ENCODE measurements around the gene TRPM3.
"Not testable (repeated sequence)": the region's sequence is repeated elsewhere in the genome, so short reads cannot be mapped to it uniquely, and the experiment has no call there.

Gene TRPM3

DNA sequence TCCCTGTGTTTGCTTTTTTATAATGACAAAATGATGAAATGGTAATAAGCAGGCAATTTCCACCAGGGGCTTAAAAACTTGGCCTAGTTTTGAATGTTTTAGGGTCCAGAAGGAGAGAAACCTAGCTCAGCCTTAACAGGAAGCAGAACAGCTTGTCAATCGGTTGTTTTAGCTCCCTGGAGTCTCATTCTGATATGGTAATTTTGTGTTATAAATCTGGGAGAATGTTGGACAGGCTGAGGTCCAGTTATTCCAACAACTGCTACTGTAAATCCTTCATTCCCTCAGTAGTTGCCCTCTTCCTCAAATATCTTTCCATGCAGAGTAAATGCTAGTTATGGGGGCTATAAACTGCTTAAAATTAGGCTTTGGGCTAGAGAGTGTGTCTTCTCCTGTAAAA, 397.4 kb downstream of the TRPM3 start:
- not testable (repeated sequence) for ATAC-seq

GRCh38 chr9:70706797-70707196, 414.6 kb downstream of the TRPM3 start:
- ATAC-seq: not testable (repeated sequence)

GRCh38 chr9:70701163-70701562, 420.3 kb downstream of the TRPM3 start:
- ATAC-seq: no peak

- no peak for ATAC-seq
These were observed 424.6 kb downstream of the TRPM3 start for GRCh38 chr9:70696694-70697335.

DNA sequence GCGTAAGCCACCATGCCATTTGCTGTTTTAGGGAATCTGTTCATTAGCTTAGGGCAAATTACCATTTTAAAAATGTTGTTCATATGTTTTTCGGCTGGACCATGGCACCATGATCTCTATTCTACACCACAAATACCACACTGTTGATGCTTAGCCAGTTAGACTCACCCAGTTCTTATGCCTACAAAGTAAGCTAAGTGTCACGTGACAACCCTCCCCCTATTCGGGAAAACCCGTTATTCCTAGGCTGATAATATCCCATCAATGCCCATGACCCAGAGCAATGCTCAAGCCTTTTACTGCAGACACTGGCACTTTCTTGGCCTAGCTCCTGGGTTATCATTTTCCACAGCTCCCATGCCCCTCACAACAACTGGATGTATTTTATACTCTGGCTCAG, 426.7 kb downstream of the TRPM3 start:
- no peak for ATAC-seq

DNA sequence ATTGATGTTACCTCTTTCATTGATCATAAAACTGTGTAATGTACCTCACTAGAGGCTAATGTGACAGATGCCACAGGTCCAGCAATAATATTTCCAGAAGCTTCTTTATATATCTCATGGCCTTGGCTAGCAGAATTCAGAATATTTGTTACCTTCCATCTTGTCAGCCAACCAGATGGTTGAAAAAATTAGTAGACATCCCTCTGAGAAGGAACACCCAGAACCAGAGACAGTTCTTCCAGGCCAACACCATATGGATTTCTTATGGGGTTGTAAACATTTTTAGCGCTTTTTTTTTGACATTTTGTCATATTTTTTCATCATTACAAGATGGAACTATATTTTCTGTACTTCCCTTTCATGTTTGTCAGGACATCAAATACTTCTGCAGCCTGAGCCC, 428.2 kb downstream of the TRPM3 start:
- ATAC-seq: no peak

DNA sequence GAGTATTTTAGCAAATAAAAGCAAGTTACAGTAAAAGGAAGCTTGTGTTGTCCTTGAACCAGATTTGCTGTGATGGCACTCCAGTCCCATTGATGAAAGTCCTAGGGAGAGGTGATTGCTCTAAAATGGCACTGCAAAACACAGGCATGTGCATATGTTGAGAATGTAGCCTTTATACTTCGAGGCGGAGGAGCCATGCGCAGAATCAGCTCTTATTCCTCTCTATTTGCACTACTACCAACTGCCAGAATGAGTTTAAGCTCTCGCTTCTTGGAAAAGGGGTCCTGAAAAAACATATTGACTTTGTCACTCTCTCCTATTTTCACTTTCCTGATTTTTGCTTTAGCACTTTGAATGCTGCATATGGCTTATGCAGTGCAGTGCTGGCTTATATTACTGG, 429.0 kb downstream of the TRPM3 start:
- ATAC-seq: no peak

- no peak for ATAC-seq
These were observed 432.7 kb downstream of the TRPM3 start for GRCh38 chr9:70688704-70689103.

- no peak for ATAC-seq
These were observed 437.6 kb downstream of the TRPM3 start for GRCh38 chr9:70683841-70684240.

DNA sequence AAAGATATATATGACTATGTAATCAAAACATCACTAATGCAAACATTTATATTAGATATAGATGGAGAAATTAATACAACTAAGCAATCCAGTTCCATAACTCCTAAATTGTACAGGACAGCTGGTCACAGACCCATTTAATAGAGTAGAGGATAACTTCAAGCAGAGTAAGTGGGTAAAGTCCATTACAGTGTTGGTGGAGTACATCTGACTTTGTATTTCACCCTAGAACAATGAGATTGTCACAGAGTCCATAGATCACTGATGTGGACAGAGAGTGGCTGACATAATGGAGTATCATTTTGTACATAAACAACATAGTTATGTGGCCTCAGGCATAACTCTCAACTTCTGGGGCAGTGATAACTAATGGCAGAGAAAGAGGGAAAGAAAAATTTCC, 439.1 kb downstream of the TRPM3 start:
- no peak for ATAC-seq

- ATAC-seq: no peak
These were observed 441.6 kb downstream of the TRPM3 start for GRCh38 chr9:70679845-70680244.

DNA sequence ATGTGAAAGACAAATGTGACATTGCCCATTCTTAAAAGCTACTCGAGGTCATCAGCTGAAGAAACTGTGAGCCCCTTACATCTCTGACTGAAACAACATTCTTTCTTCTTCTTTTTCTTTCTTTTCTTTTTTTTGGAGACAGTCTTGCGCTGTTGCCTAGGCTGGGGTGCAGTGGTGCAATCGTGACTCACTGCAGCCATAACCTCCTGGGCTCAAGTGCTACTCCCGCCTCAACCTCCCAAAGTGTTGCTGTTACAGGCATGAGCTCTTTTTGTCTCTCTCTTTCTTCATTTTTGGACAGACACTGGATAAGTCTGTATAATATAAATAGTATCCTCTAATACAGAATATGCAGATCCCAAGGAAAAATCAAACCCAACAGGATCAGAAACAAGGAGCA, 443.3 kb downstream of the TRPM3 start:
- ATAC-seq: no peak

- no peak for ATAC-seq
These were observed 444.2 kb downstream of the TRPM3 start for GRCh38 chr9:70677055-70677735.

DNA sequence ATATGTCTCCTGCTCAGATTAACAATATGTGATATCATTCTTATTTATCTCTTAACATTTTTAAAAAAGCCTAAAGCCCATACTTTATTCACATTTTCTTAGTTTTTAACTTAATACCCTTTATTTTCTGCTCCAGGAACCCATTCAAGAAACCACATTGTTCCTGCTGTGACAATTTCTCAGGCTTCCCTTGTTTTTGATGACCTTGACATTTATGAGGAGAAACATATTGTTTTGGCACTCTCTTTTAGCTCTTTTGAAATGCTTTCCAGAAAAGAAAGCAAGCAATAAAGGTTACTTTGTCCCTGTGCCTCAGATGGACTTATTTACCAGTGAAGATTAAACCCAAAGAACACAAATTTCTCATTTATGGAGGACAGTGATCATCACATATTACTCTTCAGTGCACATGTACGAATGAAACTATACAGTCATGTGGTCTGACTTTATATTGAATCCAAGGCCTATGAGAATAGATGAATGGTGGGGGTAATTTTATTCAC, 445.5 kb downstream of the TRPM3 start:
- no peak for ATAC-seq

DNA sequence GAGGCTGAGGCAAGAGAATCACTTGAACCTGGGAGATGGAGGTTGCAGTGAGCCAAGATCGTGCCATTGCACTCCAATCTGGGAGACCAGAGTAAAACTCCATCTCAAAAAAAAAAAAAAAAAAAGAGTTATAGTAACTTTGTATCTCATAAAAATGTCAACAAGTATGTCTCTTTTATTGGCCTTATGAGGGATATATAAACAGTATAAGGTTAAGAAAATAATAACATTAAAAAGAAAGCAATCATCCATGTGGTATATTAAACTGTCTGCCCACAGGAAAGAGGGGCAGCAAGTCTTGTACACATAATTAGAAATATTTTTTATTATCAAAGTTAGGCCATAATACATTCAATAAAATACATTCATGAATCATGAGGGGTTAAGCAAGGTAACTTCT, 447.6 kb downstream of the TRPM3 start:
- ATAC-seq: no peak

- no peak for ATAC-seq
These were observed 449.2 kb downstream of the TRPM3 start for GRCh38 chr9:70672161-70672649.

- ATAC-seq: no peak
These were observed 452.7 kb downstream of the TRPM3 start for GRCh38 chr9:70668751-70669150.

- no peak for ATAC-seq
These were observed 462.7 kb downstream of the TRPM3 start for GRCh38 chr9:70658765-70659164.

GRCh38 chr9:70656281-70656680, 465.1 kb downstream of the TRPM3 start:
- ATAC-seq: no peak

DNA sequence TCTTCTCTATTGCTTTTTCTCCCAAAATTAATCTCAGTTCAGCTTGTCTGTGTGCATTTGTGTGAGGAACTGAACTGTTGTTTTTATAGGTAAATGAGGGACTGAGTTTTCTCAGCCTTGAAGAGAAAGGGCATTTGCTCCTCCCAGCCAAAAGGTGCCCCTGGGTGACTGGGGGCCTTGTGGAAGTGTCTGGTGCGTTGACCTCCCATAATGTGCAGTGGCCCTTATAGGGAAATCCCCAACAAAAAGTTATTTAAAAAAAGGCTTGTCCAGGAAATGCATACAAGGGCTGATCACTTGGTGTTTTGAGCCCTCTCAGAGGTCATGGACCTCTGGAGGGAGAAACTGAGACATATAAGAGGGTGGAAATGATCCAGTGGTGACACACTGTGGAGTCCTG, 467.3 kb downstream of the TRPM3 start:
- ATAC-seq: no peak

- not testable (repeated sequence) for ATAC-seq
These were observed 476.8 kb downstream of the TRPM3 start for GRCh38 chr9:70644627-70645026.

DNA sequence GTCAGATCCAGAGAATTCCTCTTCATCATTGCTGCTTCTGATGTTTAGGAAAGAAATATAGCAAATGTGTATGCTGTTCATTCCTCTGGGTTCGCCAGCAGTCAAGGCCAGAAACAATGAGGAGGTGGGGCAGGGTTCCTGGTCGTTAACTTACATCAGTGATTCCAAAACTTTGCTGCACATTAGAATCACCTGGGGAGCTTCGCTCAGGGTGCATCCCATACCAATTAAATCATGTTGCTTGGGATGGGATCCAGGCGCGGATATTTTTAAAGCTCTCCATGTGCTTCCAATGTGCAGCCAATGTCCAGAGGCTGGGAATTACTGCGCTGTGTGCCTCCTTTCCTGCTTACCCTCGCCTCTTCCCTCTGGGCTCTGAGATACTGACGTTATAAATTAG, 479.1 kb downstream of the TRPM3 start:
- no peak for ATAC-seq

DNA sequence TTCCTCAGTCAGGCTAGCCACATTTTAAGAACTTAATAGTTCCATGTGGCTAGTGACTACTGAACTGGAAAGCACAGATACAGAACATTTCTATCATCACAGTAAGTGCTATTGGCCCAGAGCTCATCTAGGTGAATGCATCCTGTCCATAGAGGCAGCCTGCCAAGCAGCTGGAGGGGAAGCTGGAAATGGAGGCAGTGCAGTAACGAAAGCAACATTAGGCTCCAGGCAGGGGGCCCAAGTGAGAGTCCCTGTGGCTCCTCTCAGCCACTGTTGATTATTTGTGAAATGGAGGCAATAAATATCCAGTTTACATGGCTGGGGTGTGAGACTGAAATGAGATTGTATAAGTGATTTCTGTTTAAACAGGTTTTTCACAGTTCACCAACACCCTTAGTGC, 479.8 kb downstream of the TRPM3 start:
- ATAC-seq: no peak

GRCh38 chr9:70641031-70641430, 480.4 kb downstream of the TRPM3 start:
- no peak for ATAC-seq
